ACHN (cell line): ENCODE measurements around the gene AIM2.
A peak's percentile ranks its signal among the peaks of the same experiment; 100 is the strongest.
"Not testable (repeated sequence)": the region's sequence is repeated elsewhere in the genome, so short reads cannot be mapped to it uniquely, and the experiment has no call there.

ENCODE experiments used
- DNase-seq: peaks from one replicate; pipeline ENCODE4 v3.0.0-alpha.2; 2015
- in situ Hi-C: cut with HindIII; loops from 2 replicates; pipeline ENCODE4 v1.10.0; 2017; ENCODE audit warnings: low sequenced_read_pairs, low pct_ligation_motif_present, low pct_unique_long_range_greater_than_20kb

The AIM2 gene, protein sequence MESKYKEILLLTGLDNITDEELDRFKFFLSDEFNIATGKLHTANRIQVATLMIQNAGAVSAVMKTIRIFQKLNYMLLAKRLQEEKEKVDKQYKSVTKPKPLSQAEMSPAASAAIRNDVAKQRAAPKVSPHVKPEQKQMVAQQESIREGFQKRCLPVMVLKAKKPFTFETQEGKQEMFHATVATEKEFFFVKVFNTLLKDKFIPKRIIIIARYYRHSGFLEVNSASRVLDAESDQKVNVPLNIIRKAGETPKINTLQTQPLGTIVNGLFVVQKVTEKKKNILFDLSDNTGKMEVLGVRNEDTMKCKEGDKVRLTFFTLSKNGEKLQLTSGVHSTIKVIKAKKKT

DNA sequence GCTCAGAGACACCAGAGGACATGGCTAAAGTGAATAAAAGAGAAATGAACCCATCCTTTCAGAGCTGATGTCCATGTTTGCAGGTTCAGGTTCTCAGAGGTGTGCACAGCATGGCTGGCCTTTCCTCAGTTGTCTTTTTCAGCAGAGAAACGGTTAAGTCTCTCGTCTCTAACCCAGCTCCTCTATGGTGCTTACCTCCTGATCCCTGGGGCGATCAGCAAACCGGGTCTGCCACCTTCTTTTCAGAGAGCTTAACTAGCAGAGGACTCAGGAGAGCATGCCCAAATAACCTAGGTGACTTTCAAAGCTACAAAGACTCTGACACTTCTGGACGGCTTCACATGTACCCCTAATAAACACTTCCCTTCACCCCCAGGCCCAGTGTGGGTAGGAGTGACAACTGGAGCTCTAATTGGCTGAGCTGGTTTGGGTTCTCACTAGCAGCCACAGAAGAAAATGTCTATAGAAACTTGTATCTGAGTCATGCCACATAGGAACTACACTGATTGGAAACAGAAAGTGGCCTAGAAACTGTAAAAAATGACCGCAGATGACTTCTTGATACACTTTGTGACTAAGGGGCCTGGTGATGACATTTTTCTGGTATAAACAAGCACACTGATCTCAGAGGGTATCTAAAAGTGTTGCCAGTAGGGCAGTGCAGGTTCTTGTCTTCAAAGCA is at the start of gene AIM2:
AIM2 (minus strand) TSS at position 329 of the 682 bp plus-strand sequence. CDS start 3,267 bp downstream, outside the sequence.
- DNase-seq, result no peak
- in situ Hi-C loops, result no loop called here

GRCh38 chr1:159123587-159123986 is 47.0 kb upstream of the AIM2 start:
- in situ Hi-C loops, result no loop called here
- no peak for DNase-seq

DNA sequence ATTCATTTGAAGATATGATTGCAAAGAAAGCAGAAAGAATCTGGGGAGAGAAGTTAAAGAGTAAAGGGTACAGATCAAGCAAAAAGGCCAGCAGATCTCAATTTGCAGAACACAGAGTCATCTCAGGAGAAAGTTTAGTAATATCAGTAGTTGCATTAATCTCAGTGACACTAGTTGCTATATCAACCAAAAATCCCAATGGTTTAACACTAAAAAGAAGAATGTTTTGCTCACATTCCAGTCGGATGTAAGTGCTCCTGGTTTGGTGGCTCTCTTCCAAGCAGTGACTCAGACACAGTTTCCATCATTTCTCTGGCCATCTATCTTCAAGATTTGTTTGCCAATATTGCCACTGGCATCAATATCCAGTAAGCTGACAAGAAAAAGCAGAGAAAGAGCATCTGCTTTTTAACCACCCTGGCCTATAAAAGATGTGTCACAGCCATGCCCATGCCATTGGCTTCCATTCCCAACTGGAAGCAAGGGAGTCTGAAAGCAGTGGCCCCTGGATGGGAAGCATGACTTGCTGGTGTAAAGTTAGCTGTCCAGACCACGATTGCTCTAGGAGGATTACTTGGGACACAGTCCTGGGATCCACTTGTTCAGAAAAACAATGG is 45.5 kb upstream of the AIM2 start:
- DNase-seq, result peak; percentile 16
- in situ Hi-C loops, result no loop called here

- in situ Hi-C loops, result no loop called here
- DNase-seq, result no peak
Observed at GRCh38 chr1:159121526-159121925, 45.0 kb upstream of the AIM2 start.

GRCh38 chr1:159120317-159120716 is 43.8 kb upstream of the AIM2 start:
- in situ Hi-C loops, result no loop called here

GRCh38 chr1:159113596-159114433 is 37.2 kb upstream of the AIM2 start:
- DNase-seq, result no peak
- in situ Hi-C loops, result no loop called here

More at GRCh38 chr1:159120317-159120716, 43.8 kb upstream of the AIM2 start:
- no peak for DNase-seq

DNA sequence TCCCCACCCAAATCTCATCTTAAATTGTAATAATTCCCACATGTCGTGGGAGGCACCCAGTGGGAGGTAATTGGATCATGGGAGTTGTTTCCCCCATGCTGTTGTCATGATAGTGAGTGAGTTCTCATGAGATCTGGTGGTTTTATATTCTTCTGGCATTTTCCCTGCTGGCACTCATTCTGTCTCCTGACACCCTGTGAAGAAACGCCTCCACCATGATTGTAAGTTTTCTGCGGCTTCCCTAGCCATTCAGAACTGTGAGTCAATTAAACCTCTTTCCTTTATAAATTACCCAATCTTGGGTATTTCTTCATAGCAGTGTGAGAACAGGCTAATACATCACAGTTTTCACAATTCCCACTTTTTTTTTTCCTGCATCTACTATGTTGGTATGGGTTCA is 26.5 kb upstream of the AIM2 start:
- DNase-seq, in situ Hi-C loops: not testable (repeated sequence)

DNA sequence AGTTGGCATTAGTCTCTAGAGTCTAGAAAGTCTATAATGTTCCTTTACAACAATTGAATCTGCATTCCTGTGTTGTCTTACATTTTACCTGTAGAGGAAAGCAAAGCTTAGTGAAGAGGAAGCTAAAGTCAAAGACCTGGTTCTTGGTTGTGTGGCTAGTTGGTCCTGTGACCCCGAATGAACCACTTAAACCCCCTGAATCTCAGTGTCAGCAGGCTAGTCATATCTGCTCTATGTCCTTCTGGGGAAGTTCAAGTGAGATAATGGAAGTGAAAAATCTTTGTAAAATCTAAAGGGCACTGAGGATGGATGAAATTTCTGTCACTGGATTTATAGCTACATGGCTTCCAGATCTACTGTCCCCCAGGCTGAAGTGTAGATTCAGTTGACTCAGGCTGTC is 24.0 kb upstream of the AIM2 start:
- no peak for DNase-seq
- in situ Hi-C loops, result no loop called here

GRCh38 chr1:159098596-159098995 is 22.0 kb upstream of the AIM2 start:
- in situ Hi-C loops, result no loop called here
- no peak for DNase-seq

DNA sequence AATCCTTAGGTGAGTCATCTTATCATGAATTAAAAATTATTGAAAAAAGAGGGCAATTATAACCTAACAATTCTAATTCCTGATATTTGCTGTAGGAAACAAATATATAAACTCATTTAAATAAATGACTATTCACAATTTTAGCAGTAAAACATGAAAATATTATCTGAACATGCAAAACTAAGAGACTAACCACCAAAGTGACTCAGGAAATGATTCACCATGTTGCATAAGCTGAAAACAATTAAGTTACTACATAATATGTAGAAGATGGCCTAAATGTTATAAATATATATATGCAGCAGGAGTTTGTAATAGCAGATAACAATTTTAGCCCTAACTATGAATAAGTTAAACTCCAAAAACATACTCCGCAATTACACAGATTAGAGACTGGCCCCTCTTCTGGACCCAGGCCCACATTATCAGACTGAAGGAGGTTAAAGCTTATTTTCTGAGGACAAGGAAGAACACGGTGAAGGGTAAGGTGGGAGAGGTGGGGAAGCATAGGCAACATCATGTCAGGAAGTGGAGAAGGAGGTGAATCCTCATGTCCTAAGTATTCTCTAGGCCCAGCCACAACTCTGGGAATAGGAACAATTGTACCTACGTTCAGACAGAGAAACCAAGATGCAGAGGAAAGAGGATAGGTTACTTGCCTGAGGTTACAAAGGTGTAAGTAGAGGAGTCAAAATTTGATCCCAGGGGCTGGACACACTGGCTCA is 15.6 kb upstream of the AIM2 start:
- in situ Hi-C loops, result no loop called here
- no peak for DNase-seq

DNA sequence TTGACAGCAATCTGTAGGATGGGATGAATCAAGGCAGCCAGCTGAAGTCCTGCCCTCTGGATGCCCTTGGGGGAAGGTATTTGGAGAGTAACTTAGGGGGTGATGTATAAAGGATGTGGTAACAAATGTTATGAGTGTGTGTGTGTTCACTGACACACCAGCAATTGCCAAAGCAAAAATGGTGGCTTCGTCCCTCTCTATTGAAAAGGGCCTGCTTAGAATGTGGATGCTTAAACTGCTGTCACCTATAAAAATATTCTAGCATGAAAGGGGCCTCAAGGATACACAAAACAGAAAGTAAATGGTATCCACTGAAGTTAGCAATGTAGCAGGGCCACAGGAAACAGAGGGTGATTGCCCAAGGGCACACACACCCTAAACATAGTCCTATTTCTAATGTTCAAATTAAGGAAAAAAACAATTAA is 15.1 kb upstream of the AIM2 start:
- in situ Hi-C loops, result no loop called here
- no peak for DNase-seq

- no peak for DNase-seq
- in situ Hi-C loops, result no loop called here
Observed at GRCh38 chr1:159091180-159091560, 14.6 kb upstream of the AIM2 start.

- no peak for DNase-seq
- in situ Hi-C loops, result no loop called here
Observed at GRCh38 chr1:159090286-159091179, 14.0 kb upstream of the AIM2 start.

DNA sequence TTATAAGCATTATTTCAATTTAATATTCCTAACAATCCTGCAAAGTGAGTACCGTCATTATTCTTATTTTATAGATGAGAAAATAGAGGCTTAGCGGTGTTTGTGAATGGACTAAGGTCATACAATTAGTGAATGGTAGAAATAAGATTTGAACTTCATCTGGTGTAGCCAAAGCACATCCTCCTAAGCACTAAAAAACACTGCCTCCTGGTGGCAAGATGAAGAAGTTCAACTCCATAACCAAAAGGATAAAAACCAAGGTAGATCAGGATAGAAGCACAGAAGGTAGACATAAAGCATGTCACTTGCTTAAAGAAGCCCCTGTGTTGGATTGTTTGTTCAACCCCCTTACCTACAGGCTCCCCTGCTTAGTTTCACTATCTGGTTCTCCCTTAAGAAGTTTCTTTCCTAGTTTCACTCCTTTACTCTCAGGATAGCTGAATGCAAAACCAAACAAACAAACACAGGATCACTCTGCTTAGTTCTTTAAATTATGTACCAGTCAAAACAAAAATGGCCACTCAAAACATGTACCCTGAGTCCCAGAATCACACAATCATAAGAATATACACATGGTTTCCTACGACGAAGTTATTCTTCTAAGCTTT is 12.7 kb upstream of the AIM2 start:
- peak; percentile 43 for DNase-seq
- in situ Hi-C loops, result no loop called here

DNA sequence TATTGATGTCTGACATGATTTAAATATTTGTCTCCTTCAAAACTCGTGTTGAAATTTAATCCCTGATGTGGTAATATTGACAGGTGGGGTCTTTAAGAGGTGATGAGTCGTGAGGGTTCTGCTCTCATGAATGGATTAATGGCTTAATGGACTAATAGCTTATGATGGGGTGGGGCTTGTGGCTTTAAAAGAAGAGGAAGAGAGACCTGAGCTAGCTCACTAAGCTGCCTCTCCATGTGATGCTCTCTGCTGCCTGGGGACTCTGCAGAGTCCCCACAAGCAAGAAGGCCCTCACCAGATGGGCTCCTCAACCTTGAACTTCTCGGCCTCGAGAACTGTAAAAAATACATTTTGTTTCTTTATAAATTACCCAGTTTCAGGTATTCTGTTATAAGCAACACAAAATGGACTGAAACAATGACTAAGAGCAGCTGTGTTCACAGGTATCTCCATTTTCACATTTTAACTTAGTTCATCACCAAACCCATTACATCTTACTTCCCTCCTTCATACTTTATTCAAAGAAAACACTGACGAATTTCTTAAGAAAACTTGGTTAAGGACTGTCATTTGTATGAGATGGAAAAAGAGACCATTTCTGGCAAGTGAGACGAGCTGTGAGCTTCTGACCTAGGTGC is 12.1 kb upstream of the AIM2 start:
- DNase-seq, result no peak
- in situ Hi-C loops, result no loop called here

DNA sequence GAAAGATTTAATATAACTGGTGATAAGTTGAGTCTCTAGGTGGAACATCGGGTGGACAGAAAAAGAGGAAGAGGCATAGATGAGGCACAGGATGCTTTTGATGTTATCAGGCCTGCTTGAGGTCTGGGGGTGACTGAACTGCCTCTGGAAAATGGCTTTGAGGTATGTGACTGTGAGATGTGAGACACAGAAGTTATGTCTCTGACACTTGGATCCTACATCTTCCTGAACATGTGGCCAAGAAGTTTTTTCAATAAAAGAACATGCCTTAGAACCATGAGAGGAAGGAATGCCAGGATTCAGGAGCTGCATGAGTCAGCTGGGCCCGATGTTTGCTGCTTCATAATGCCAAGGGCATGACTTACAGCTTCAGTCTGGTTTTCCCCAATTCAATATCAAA is 11.5 kb upstream of the AIM2 start:
- in situ Hi-C loops, result no loop called here
- DNase-seq, result no peak

- in situ Hi-C loops, result no loop called here
- no peak for DNase-seq
Observed at GRCh38 chr1:159084867-159085266, 8.3 kb upstream of the AIM2 start.
